Hepatocyte (in vitro differentiated cells): ENCODE data around the gene TRPC4. TPM values are rescaled to one million over a fixed set of nuclear protein-coding genes. Genes with fewer than 3 reads are reported as not detected.

Source experiments
- DNase-seq: peaks from one replicate; pipeline ENCODE4 v3.0.0-alpha.2; 2016; ENCODE audit warnings: low spot score
- H2AFZ ChIP-seq: fragments of 200-600 bp; sonication (generic); 2 replicates; pipeline ENCODE4 v1.6.0; 2016; ENCODE audit warnings: antibody characterized with exemption, mild to moderate bottlenecking
- H3K27ac ChIP-seq: fragments of 200-600 bp; sonication (generic); 2 replicates; pipeline ENCODE4 v1.5.1; 2016; ENCODE audit warnings: mild to moderate bottlenecking
- H3K27me3 ChIP-seq: fragments of 200-600 bp; sonication (generic); 2 replicates; pipeline ENCODE4 v1.6.1; 2016
- H3K36me3 ChIP-seq: fragments of 200-600 bp; sonication (generic); replicated peaks from 2 replicates; pipeline ENCODE4 v1.5.1; 2016; ENCODE audit warnings: low read depth; ENCODE audit not compliant: insufficient read depth
- H3K4me1 ChIP-seq: fragments of 200-600 bp; sonication (generic); 2 replicates; pipeline ENCODE4 v1.5.1; 2016; ENCODE audit warnings: mild to moderate bottlenecking, moderate library complexity; ENCODE audit not compliant: insufficient read depth
- H3K4me2 ChIP-seq: fragments of 200-600 bp; sonication (generic); 2 replicates; pipeline ENCODE4 v1.6.0; 2016
- H3K4me3 ChIP-seq: fragments of 200-600 bp; sonication (generic); 2 replicates; pipeline ENCODE4 v1.5.1; 2016; ENCODE audit warnings: mild to moderate bottlenecking
- H3K79me2 ChIP-seq: fragments of 200-600 bp; sonication (generic); 2 replicates; pipeline ENCODE4 v1.6.0; 2017; ENCODE audit warnings: mild to moderate bottlenecking
- H3K9me2 ChIP-seq: fragments of 200-600 bp; sonication (generic); replicated peaks from 2 replicates; pipeline ENCODE4 v1.6.0; 2017; ENCODE audit warnings: mild to moderate bottlenecking; ENCODE audit not compliant: insufficient read depth
- H3K9me3 ChIP-seq: fragments of 200-600 bp; sonication (generic); 2 replicates; pipeline ENCODE4 v1.5.1; 2016; ENCODE audit warnings: low read depth, mild to moderate bottlenecking
- H4K20me1 ChIP-seq: fragments of 200-600 bp; sonication (generic); 2 replicates; pipeline ENCODE4 v1.6.0; 2016; ENCODE audit warnings: mild to moderate bottlenecking; ENCODE audit not compliant: insufficient read depth, poor library complexity, severe bottlenecking
- EZH2 ChIP-seq: fragments of 200-600 bp; sonication (generic); IDR thresholded peaks from 2 replicates; pipeline ENCODE4 v1.6.1; 2016; ENCODE audit warnings: antibody characterized with exemption, mild to moderate bottlenecking, borderline replicate concordance
- EZH2phosphoT487 ChIP-seq: fragments of 200-600 bp; sonication (generic); IDR thresholded peaks from one replicate; pipeline ENCODE4 v1.6.1; 2018; ENCODE audit warnings: antibody characterized with exemption, mild to moderate bottlenecking, low read depth, moderate library complexity; ENCODE audit not compliant: unreplicated experiment, severe bottlenecking
- WGBS: methylation state at CpG from one replicate; pipeline ENCODE4 v1.1.6; 2016; ENCODE audit warnings: low lambda C conversion rate; ENCODE audit errors: missing lambda C conversion rate; 5-methylcytosine and 5-hydroxymethylcytosine counted together
- polyA plus RNA-seq: library from polyadenylated mRNA; unstranded; fragments of >200 nt; fragmentation: Nextera tagmentation; extraction: Ambion mirVana; gene quantifications from 2 replicates; pipeline ENCODE4 v1.2.1, GENCODE V29; 2016
- total RNA-seq: library from RNA; depleted of rRNA; stranded (reverse); fragments of >200 nt; gene quantifications from 2 replicates; pipeline ENCODE4 v1.2.3, GENCODE V29; 2014
- TF ChIP-seq, protein P1 (sequence below): fragments of 200-600 bp; sonication (generic); IDR thresholded peaks from 2 replicates; pipeline ENCODE4 v1.5.1; 2016; ENCODE audit warnings: antibody characterized with exemption, mild to moderate bottlenecking; ENCODE audit not compliant: poor library complexity

The TRPC4 gene
- total and polyA plus RNA-seq, 2 experiments from 2014 or later = 0.28 to 0.50 TPM

DNA sequence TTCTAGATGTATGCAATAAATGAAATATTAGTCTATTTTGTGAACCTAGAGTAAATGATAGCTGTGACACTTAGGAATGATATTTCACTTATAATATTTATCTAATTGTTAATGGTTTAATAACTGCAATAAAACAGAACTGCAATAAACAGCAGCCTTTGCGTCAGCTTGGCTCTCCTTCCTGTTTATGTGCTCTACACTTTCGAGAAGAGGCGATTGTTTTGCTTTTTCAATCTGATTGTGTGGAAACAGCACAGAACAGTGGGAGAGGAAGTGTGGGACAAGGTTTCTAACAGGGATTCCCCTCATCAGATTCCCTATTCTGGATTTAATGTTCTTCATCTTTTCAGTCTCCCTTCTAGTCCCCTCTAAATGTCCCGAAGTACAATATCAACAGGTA, 17.3 kb upstream of the TRPC4 start:
- Histone ChIP-seq H3K36me3 (no peaks in the 10 kb centered on the region), H3K27ac (no peak overlapping the region), H2AFZ (no peak overlapping the region), H3K4me2 (no peak overlapping the region), H3K9me3 (no peaks in the 10 kb centered on the region), H3K4me3 (no peak overlapping the region), H3K9me2 (no peaks in the 10 kb centered on the region), H3K27me3 (no peaks in the 10 kb centered on the region), H3K4me1 (no peaks in the 10 kb centered on the region), H4K20me1 (no peaks in the 10 kb centered on the region), H3K79me2 (no peaks in the 10 kb centered on the region)
- TF ChIP-seq EZH2phosphoT487 (no peak), EZH2 (no peak)
- TF ChIP-seq, protein P1, sequence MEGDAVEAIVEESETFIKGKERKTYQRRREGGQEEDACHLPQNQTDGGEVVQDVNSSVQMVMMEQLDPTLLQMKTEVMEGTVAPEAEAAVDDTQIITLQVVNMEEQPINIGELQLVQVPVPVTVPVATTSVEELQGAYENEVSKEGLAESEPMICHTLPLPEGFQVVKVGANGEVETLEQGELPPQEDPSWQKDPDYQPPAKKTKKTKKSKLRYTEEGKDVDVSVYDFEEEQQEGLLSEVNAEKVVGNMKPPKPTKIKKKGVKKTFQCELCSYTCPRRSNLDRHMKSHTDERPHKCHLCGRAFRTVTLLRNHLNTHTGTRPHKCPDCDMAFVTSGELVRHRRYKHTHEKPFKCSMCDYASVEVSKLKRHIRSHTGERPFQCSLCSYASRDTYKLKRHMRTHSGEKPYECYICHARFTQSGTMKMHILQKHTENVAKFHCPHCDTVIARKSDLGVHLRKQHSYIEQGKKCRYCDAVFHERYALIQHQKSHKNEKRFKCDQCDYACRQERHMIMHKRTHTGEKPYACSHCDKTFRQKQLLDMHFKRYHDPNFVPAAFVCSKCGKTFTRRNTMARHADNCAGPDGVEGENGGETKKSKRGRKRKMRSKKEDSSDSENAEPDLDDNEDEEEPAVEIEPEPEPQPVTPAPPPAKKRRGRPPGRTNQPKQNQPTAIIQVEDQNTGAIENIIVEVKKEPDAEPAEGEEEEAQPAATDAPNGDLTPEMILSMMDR = no peak
- 75% methylated on average over 4 of the region's 4 CpGs for WGBS
- DNase-seq = no peak

DNA sequence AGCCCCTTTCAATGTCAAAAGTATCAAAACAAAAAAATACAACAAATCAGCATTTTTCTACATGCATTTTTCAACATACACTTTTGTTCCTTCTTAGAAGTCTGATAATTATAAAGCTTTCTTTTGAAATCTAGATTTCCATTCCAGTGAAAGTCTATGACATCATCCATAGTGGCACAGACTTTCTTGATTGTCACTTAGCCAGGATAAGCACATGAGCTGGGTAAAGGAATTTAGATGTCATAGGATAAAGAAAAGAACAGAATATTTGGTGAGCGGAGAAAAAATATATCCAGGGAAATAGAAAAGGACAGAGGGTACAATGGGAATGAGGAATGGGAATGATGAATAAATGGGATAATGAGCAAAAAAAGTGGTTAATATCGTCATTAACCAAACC, 15.1 kb upstream of the TRPC4 start:
- Histone ChIP-seq H3K36me3 (no peaks in the 10 kb centered on the region), H3K4me3 (no peak overlapping the region), H3K9me3 (no peaks in the 10 kb centered on the region), H4K20me1 (no peaks in the 10 kb centered on the region), H3K4me2 (no peak overlapping the region), H2AFZ (no peak overlapping the region), H3K27me3 (no peaks in the 10 kb centered on the region), H3K4me1 (no peaks in the 10 kb centered on the region), H3K27ac (no peak overlapping the region), H3K79me2 (no peaks in the 10 kb centered on the region), H3K9me2 (no peaks in the 10 kb centered on the region)
- TF ChIP-seq, protein P1 = no peak
- TF ChIP-seq EZH2phosphoT487 (no peak), EZH2 (no peak)
- DNase-seq = no peak
- WGBS = 100% methylated on average over 2 of the region's 2 CpGs

DNA sequence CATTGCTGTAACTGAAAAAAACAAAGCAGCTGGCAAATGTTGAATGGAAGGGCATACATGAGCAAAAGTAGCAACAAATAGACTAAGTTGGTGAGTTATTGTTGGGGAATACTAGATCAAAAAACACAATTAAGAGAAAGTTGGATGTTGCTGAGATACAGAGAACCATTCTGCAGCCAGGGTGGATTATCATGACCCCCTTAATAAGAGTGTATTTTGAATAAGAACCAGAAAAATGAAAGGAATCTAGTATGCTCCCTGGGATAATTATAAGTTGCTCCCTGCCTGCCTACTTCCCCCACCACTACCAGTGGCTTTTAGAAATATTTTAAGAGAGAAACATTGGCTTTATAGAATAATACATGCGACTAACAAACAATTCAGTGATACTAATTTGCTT, 14.5 kb upstream of the TRPC4 start:
- Histone ChIP-seq H3K4me1 (no peaks in the 10 kb centered on the region), H3K4me3 (no peak overlapping the region), H3K36me3 (no peaks in the 10 kb centered on the region), H2AFZ (no peak overlapping the region), H3K79me2 (no peaks in the 10 kb centered on the region), H4K20me1 (no peaks in the 10 kb centered on the region), H3K4me2 (no peak overlapping the region), H3K27me3 (no peaks in the 10 kb centered on the region), H3K9me3 (no peaks in the 10 kb centered on the region), H3K27ac (no peak overlapping the region), H3K9me2 (no peaks in the 10 kb centered on the region)
- TF ChIP-seq EZH2 (no peak), EZH2phosphoT487 (no peak)
- TF ChIP-seq, protein P1 = no peak
- WGBS = 86% methylated on average over 1 of the region's 1 CpG
- no peak for DNase-seq

DNA sequence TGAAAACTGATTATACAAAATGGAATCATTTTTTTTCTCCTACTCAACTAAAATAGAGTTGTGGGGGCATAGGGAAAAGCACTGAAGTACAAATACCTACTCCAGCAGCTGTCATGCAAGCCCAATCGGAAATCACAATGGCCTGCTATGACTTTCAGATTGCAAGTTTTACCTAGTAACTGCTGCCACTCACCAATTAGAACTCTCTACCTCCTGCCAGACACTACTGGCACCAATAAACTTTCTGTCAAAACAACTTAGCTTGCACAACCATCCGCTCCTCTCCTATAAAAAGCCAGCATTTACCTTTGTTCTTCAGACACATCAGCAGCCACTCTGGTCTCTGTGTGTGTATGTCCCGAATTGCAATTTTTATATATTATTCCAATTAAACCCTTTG, 9.3 kb upstream of the TRPC4 start:
- no peak for DNase-seq
- TF ChIP-seq, protein P1 = no peak
- TF ChIP-seq EZH2phosphoT487 (no peak), EZH2 (no peak)
- Histone ChIP-seq H3K27me3 (no peaks in the 10 kb centered on the region), H3K79me2 (no peaks in the 10 kb centered on the region), H2AFZ (no peak overlapping the region), H3K4me1 (no peaks in the 10 kb centered on the region), H3K4me3 (no peak overlapping the region), H3K27ac (no peak overlapping the region), H3K9me2 (no peaks in the 10 kb centered on the region), H4K20me1 (no peaks in the 10 kb centered on the region), H3K36me3 (no peaks in the 10 kb centered on the region), H3K9me3 (no peaks in the 10 kb centered on the region), H3K4me2 (no peak overlapping the region)
- 76% methylated on average over 3 of the region's 3 CpGs for WGBS
